WERI-Rb-1 (cell line): ENCODE data around the gene GNA12.

Experiments
- DNase-seq: peaks from one replicate; pipeline ENCODE4 v3.0.0-alpha.2; 2020
- H3K27ac ChIP-seq: fragments of 250-450 bp; sonication (Bioruptor Pico); 2 replicates; pipeline ENCODE4 v1.5.1; 2020; ENCODE audit warnings: mild to moderate bottlenecking, moderate library complexity
- H3K27me3 ChIP-seq: fragments of 250-450 bp; sonication (Bioruptor Pico); 2 replicates; pipeline ENCODE4 v1.5.1; 2021; ENCODE audit warnings: mild to moderate bottlenecking, low read depth, moderate library complexity; ENCODE audit not compliant: insufficient read depth, severe bottlenecking
- H3K36me3 ChIP-seq: fragments of 250-450 bp; sonication (Bioruptor Pico); 2 replicates; pipeline ENCODE4 v1.5.1; 2020; ENCODE audit warnings: mild to moderate bottlenecking, moderate library complexity
- H3K4me3 ChIP-seq: 2 replicates; pipeline ENCODE4 v1.5.1; 2011; ENCODE audit warnings: low read depth, mild to moderate bottlenecking, control low read depth, low read length
- H3K9me3 ChIP-seq: fragments of 250-450 bp; sonication (Bioruptor Pico); 2 replicates; pipeline ENCODE4 v1.5.1; 2021; ENCODE audit warnings: mild to moderate bottlenecking, moderate library complexity; ENCODE audit not compliant: severe bottlenecking
- TF ChIP-seq, protein P1 (sequence below): IDR thresholded peaks from 2 replicates; pipeline ENCODE4 v1.5.1; 2011; ENCODE audit warnings: low read depth, mild to moderate bottlenecking, control low read depth, inconsistent platforms, low read length

GNA12 gene

DNA sequence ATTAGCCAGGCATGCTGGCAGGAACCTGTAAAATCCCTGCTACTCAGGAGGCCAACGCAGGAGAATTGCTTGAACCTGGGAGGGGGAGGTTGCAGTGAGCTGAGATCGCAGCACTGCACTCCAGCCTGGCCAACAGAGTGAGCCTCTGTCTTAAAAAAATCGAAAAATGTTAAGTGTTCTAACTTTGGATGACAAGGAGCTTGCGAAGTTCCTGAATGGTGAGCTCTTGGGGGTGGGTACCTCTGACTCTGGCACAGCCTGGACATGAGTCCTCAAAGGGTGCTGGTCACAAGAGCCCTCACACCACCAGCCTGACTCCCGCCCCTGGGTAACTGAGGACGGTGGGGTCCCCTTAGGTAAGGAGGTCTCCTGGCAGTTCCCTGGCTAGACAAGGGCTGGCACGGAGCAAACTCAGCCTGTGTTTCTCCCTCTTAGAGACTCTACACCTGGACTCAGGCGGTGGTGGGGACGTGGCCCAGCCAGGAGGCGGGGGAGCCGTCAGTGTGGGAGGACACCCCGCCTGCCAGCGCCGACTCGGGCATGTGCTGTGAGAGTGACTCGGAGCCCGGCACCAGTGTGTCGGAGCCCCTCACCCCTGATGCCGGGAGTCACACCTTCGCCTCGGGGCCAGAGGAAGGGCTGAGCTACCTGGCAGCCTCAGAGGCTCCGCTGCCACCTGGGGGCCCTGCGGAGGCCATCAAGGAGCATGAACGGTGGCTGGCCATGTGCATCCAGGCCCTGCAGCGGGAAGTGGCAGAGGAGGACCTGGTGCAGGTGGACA is 132.0 kb downstream of the GNA12 start:
- Histone ChIP-seq H3K27me3 (no peaks in the 10 kb centered on the region), H3K4me3 (no peak overlapping the region), H3K36me3 (no peaks in the 10 kb centered on the region), H3K9me3 (no peaks in the 10 kb centered on the region), H3K27ac (no peak overlapping the region)
- DNase-seq: no peak
- TF ChIP-seq, protein P1, sequence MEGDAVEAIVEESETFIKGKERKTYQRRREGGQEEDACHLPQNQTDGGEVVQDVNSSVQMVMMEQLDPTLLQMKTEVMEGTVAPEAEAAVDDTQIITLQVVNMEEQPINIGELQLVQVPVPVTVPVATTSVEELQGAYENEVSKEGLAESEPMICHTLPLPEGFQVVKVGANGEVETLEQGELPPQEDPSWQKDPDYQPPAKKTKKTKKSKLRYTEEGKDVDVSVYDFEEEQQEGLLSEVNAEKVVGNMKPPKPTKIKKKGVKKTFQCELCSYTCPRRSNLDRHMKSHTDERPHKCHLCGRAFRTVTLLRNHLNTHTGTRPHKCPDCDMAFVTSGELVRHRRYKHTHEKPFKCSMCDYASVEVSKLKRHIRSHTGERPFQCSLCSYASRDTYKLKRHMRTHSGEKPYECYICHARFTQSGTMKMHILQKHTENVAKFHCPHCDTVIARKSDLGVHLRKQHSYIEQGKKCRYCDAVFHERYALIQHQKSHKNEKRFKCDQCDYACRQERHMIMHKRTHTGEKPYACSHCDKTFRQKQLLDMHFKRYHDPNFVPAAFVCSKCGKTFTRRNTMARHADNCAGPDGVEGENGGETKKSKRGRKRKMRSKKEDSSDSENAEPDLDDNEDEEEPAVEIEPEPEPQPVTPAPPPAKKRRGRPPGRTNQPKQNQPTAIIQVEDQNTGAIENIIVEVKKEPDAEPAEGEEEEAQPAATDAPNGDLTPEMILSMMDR: no peak

DNA sequence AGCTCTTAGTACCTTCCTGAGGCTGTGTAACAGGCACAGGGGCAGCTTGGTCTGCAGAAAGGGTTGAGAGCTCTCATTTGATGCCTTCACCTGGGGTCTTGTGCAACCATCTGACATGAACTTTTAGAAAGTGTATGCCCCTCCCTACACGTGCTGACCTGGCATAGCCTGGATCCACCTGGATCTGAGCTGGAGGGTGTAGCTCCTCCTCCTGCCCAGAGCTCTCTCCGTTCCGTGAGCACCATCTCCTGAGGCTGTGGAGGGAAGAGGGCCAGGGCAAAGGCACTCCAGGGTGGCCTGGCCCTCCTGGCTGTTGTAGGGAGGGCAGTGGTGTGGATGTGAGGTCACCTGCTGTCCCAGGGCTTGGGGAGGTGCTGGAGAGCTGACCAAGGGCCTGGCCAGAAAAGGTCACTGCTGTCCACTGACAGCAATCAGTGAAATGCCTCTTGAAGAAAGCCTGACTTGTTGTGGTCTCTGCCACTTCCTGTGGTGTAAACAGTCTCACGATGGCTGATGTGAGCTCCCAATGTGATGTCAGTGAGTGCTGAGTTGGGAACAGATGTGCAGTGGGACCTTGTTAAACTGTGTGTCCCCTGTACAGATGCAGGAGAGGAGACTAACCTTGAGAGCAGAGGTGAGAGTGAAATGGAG is 133.1 kb downstream of the GNA12 start:
- H3K36me3 ChIP-seq: no peaks in the 10 kb centered on the region
- H3K27me3 ChIP-seq: no peaks in the 10 kb centered on the region
- H3K27ac ChIP-seq: no peak overlapping the region
- DNase-seq: no peak
- no peaks in the 10 kb centered on the region for H3K9me3 ChIP-seq
- TF ChIP-seq, protein P1: no peak
- H3K4me3 ChIP-seq: no peak overlapping the region

DNA sequence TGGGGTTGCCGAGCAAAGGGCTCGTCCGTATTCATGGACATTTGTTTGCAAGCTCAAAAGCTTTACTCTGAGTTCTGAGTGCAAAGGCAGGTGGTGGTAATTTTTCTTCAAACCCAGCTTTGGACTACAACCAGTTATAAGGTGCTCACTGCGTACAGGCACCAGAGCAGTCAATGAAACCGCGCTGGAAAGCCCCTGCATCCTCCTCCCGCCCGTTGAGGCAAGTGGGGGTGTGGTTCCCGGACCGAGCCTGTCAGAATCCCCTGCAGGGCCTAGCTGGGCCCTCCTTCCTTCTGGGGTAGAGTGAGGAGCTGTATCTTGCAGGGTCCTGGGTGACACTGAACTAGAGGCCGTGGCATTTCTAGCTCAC is 133.8 kb downstream of the GNA12 start:
- no peak for DNase-seq
- no peak overlapping the region for H3K27ac ChIP-seq
- TF ChIP-seq, protein P1: no peak
- H3K36me3 ChIP-seq: no peaks in the 10 kb centered on the region
- no peaks in the 10 kb centered on the region for H3K9me3 ChIP-seq
- H3K4me3 ChIP-seq: no peak overlapping the region
- no peaks in the 10 kb centered on the region for H3K27me3 ChIP-seq

DNA sequence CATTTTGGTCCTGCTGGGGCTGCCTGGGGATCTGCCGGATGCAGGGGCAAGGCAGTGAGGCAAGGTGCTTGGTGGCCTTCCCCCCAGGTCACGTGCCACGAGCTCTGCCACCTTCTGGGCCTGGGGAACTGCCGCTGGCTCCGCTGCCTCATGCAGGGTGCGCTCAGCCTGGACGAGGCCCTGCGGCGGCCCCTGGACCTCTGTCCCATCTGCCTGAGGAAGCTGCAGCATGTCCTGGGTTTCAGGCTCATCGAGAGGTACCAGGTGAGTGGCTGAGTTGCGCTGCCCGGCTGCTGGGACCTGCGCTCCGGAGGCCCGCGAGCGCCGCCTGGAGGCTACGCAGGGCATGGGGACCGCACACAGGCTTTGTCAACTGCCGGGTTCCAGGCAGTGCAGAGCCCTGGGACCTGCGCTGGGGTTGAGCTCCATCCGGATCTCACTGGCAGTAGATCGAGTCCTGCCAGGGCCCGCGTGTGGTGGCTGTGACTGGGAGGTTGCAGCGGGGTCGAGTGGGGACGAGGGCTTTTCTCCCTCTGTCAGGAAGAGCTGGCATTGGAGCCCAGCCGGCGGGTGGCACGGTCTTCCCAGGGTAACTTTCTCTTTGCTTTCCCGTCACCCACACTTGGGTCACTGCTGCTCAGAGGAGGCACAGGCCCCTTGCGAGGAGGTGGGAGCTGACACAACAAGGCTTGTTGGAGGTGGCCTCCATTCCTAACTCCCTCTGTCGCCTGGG is 134.4 kb downstream of the GNA12 start:
- Histone ChIP-seq H3K9me3 (peaks cover 2% of the 10 kb centered on the region), H3K4me3 (peak overlapping the region; percentile 24), H3K27ac (no peak overlapping the region), H3K36me3 (no peaks in the 10 kb centered on the region), H3K27me3 (no peaks in the 10 kb centered on the region)
- DNase-seq: peak; percentile 81
- TF ChIP-seq, protein P1: peak; percentile 98

DNA sequence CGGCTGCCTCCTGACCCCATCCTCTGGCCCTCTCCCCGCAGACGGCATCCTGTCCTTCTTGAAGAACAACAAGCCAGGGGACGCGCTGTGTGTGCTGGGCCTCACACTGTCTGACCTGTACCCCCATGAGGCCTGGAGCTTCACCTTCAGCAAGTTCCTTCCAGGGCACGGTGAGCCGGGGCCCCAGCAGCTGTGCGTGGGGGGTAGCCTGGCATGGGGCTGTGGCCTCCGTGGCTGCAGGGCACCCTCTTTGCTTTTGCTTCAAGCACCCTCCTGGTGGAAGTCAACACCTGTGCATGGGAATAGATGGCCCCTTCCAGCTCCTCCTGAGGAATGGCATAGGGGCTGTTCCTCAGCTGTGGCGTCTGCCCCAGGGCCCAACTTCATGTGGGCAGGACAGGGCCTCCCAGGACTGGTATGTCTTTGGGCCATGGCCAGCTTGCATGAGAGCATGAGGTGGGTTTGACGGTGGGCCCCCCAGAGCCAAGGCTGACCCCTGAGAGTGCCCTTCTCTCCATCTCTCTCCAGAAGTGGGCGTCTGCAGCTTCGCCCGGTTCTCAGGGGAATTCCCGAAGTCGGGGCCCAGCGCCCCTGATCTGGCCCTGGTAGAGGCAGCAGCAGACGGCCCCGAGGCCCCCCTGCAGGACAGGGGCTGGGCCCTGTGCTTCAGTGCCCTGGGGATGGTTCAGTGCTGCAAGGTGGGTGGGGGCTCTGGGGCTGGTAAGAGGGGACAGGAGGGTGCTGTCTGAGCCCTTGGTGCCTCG is 135.4 kb downstream of the GNA12 start:
- Histone ChIP-seq H3K27ac (no peak overlapping the region), H3K36me3 (no peaks in the 10 kb centered on the region), H3K9me3 (peaks cover 2% of the 10 kb centered on the region), H3K27me3 (no peaks in the 10 kb centered on the region), H3K4me3 (no peak overlapping the region)
- TF ChIP-seq, protein P1: no peak
- DNase-seq: no peak
